SK-N-SH (cell line): ENCODE data around the gene AGBL2. TPM values are rescaled to one million over a fixed set of nuclear protein-coding genes. Genes with fewer than 3 reads are reported as not detected.
A peak's percentile ranks its signal among the peaks of the same experiment; 100 is the strongest.

Source experiments
- CTCF ChIA-PET: fragments of 300-600, 350-600 bp; formaldehyde crosslinking; extraction: SDS; loops from one replicate; lab custom pipeline; 2021; lab: Yijun Ruan, JAX
- POLR2A ChIA-PET: fragments of 350-600 bp; sonication (Branson Sonifier 250); formaldehyde crosslinking; extraction: SDS; loops from one replicate; lab custom pipeline; 2020; ENCODE audit warnings: antibody characterized with exemption, inconsistent platforms; lab: Yijun Ruan, JAX
- DNase-seq: peaks from one replicate; pipeline ENCODE4 v3.0.0; 2012
- H2AFZ ChIP-seq: fragments of 200-600 bp; sonication (generic); 2 replicates; pipeline ENCODE4 v1.8.1; 2016; ENCODE audit warnings: antibody characterized with exemption, mild to moderate bottlenecking, low read depth
- H3F3A ChIP-seq: fragments of 200-600 bp; sonication (generic); replicated peaks from 2 replicates; pipeline ENCODE3; 2016; ENCODE audit warnings: antibody characterized with exemption, mild to moderate bottlenecking; ENCODE audit not compliant: insufficient read depth
- H3K27ac ChIP-seq, 2 experiments: fragments of 200-500 bp in 1 of 2; fragments of 200-600 bp in 1 of 2; sonication (Bioruptor generic) in 1 of 2; sonication (generic), shearing (Covaris generic) in 1 of 2; 2 replicates each; pipeline versions ENCODE4 v1.5.1 to v1.6.1; 2014 to 2016; ENCODE audit warnings: low read depth in 2 of 2, inconsistent platforms in 1 of 2, low read length in 1 of 2, mild to moderate bottlenecking in 1 of 2, mixed read lengths in 1 of 2
- H3K27me3 ChIP-seq: fragments of 200-600 bp; sonication (generic), shearing (Covaris generic); 2 replicates; pipeline ENCODE4 v1.6.1; 2016; ENCODE audit warnings: mixed run types; ENCODE audit not compliant: insufficient read depth
- H3K36me3 ChIP-seq, 2 experiments: fragments of 200-500 bp in 1 of 2; fragments of 200-600 bp in 1 of 2; sonication (Bioruptor generic) in 1 of 2; sonication (generic) in 1 of 2; replicated peaks in 1 of 2; 2 replicates each; pipeline versions ENCODE3 to v1.5.1; 2014 to 2016; ENCODE audit warnings: low read length in 1 of 2, mild to moderate bottlenecking in 1 of 2; ENCODE audit not compliant: insufficient read depth in 2 of 2, control insufficient read depth in 1 of 2
- H3K4me1 ChIP-seq, 2 experiments: fragments of 200-500 bp in 1 of 2; fragments of 200-600 bp in 1 of 2; sonication (Bioruptor generic) in 1 of 2; sonication (generic), shearing (Covaris generic) in 1 of 2; 2 replicates each; pipeline versions ENCODE4 v1.5.1 to v1.6.1; 2014 to 2016; ENCODE audit warnings: low read depth in 1 of 2, low read length in 1 of 2, mixed run types in 1 of 2; ENCODE audit not compliant: insufficient read depth in 2 of 2, control insufficient read depth in 1 of 2
- H3K4me2 ChIP-seq: fragments of 200-600 bp; sonication (generic), shearing (Covaris generic); 2 replicates; pipeline ENCODE4 v1.6.1; 2017; ENCODE audit warnings: mixed run types
- H3K4me3 ChIP-seq, 2 experiments: fragments of 200-500 bp in 1 of 2; fragments of 200-600 bp in 1 of 2; sonication (Bioruptor generic) in 1 of 2; sonication (generic), shearing (Covaris generic) in 1 of 2; 2 replicates each; pipeline versions ENCODE4 v1.5.1 to v1.8.1; 2014 to 2016; ENCODE audit warnings: low read depth in 2 of 2, inconsistent platforms in 1 of 2, low read length in 1 of 2, mild to moderate bottlenecking in 1 of 2, mixed read lengths in 1 of 2, moderate library complexity in 1 of 2
- H3K79me2 ChIP-seq: fragments of 200-600 bp; sonication (generic); 2 replicates; pipeline ENCODE4 v1.8.1; 2017; ENCODE audit warnings: mild to moderate bottlenecking; ENCODE audit not compliant: insufficient read depth
- H3K9ac ChIP-seq: fragments of 200-600 bp; sonication (generic); 2 replicates; pipeline ENCODE4 v1.6.1; 2017; ENCODE audit warnings: mixed run types
- H3K9me2 ChIP-seq: fragments of 200-600 bp; sonication (generic); 2 replicates; pipeline ENCODE4 v1.6.1; 2017; ENCODE audit warnings: mixed run types
- H3K9me3 ChIP-seq: fragments of 200-600 bp; sonication (generic); 2 replicates; pipeline ENCODE4 v1.6.1; 2017; ENCODE audit warnings: mixed run types, mild to moderate bottlenecking, moderate library complexity
- H4K20me1 ChIP-seq: fragments of 200-600 bp; sonication (generic); 2 replicates; pipeline ENCODE4 v1.6.1; 2017; ENCODE audit warnings: mild to moderate bottlenecking, mixed run types; ENCODE audit not compliant: insufficient read depth
- ELF1 ChIP-seq: IDR thresholded peaks from 2 replicates; pipeline ENCODE4 v1.4.0; 2012
- EP300 ChIP-seq, 2 experiments: IDR thresholded peaks; 2 replicates each; pipeline versions ENCODE4 v1.4.0 to v1.6.1; 2012; ENCODE audit warnings: borderline replicate concordance in 1 of 2, low read depth in 1 of 2, low read length in 1 of 2
- FOXJ3 ChIP-seq: sonication (generic); formaldehyde crosslinking; IDR thresholded peaks from 2 replicates; pipeline ENCODE4 v1.5.1; 2020; ENCODE audit warnings: mild to moderate bottlenecking, missing genetic modification reagents
- MXI1 ChIP-seq: IDR thresholded peaks from 2 replicates; pipeline ENCODE4 v1.6.1; 2012; ENCODE audit warnings: mild to moderate bottlenecking, low read depth, low read length, improper control_type of control experiment
- RAD21 ChIP-seq: IDR thresholded peaks from 2 replicates; pipeline ENCODE4 v1.6.1; 2012; ENCODE audit warnings: mild to moderate bottlenecking, low read length
- SMC3 ChIP-seq: IDR thresholded peaks from 2 replicates; pipeline ENCODE4 v1.6.1; 2012; ENCODE audit warnings: low read depth, low read length, improper control_type of control experiment
- TCF12 ChIP-seq: IDR thresholded peaks from 2 replicates; pipeline ENCODE4 v1.4.0; 2012
- YY1 ChIP-seq: IDR thresholded peaks from 2 replicates; pipeline ENCODE4 v1.4.0; 2012; ENCODE audit warnings: low read depth, mild to moderate bottlenecking
- WGBS: methylation state at CpG from one replicate; pipeline ENCODE4 v1.1.6; 2017; ENCODE audit warnings: low lambda C conversion rate; 5-methylcytosine and 5-hydroxymethylcytosine counted together
- polyA plus RNA-seq, 3 experiments: library from polyadenylated mRNA; depleted of rRNA; stranded (reverse); fragments of >200 nt; gene quantifications; 2 replicates each; pipeline ENCODE4 v1.2.3, GENCODE V29; 2012
- TF ChIP-seq, protein P1 (sequence below): IDR thresholded peaks from 2 replicates; pipeline ENCODE4; 2012
- TF ChIP-seq, protein P2 (sequence below): fragments of 200-600 bp; sonication (generic); IDR thresholded peaks from 2 replicates; pipeline ENCODE4 v1.6.1; 2017; ENCODE audit warnings: antibody characterized with exemption, mild to moderate bottlenecking, moderate library complexity
- TF ChIP-seq, protein P3 (sequence below): IDR thresholded peaks from 2 replicates; pipeline ENCODE4 v1.4.0; 2012; ENCODE audit warnings: low read depth, borderline replicate concordance

Gene AGBL2
- polyA plus RNA-seq, 1 of the 3 experiments (the other 2 are of a cell fraction) = 5.5 TPM

DNA sequence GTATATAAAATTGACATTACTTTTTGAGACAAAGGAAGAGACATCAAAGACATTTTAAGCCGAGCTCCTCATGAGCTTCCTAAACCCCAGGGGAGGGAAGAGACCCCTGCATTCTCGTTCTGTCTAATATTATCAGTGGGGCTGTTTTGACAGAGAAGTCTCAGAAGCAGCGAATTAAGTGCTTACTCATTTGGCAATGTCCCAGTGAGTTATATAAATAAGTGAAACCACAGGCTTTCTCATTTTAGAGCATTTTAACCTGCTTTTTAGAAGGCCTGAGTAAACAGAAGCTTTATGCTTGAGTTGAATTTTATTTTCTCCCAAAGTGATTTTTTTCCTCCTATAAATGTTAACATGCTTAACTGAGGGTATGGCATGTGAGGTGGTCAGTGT, 97.8 kb downstream of the AGBL2 start (continued):
- TF ChIP-seq EP300 (IDR thresholded peaks at IDR 0.05; ENCODE audit: borderline replicate concordance in 1 of 2, low read depth in 1 of 2, low read length in 1 of 2) (no peak), FOXJ3 (CRISPR knock-in tag) (no peak)
- TF ChIP-seq, protein P1, sequence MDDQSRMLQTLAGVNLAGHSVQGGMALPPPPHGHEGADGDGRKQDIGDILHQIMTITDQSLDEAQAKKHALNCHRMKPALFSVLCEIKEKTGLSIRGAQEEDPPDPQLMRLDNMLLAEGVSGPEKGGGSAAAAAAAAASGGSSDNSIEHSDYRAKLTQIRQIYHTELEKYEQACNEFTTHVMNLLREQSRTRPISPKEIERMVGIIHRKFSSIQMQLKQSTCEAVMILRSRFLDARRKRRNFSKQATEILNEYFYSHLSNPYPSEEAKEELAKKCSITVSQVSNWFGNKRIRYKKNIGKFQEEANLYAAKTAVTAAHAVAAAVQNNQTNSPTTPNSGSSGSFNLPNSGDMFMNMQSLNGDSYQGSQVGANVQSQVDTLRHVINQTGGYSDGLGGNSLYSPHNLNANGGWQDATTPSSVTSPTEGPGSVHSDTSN = no peak

DNA sequence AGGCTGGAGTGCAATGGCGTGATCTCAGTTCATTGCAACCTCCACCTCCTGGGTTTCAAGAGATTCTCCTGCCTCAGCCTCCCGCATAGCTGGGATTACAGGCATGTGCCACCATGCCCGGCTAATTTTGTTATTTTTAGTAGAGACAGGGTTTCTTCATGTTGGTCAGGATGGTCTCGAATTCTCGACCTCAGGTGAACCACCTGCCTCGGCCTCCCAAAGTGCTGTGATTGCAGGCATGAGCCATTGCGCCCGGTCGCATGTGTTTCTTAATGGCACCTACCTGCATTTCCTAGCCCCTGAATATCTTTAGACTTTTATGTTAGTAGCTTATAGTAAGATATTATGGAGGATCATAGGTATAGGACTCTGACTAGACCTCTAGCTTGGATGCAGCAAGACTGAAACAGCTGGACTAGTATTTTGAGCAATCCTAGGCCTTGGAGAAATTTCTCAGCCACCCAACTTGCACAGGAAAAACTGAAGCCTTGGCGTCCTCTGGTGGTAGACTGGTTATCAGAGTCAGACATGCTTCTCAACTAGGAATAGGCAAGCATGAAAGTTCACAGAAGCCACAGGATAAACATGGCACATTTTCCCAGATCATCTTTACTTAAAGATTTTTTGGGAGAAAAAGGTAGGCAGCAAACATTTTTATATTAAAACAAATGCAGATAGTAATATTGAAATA, 98.3 kb downstream of the AGBL2 start:
- H3F3A ChIP-seq = peaks cover 13% of the 10 kb centered on the region
- peaks cover 26 to 33% of the 10 kb centered on the region in 2 experiments for H3K36me3 ChIP-seq
- H3K4me1 ChIP-seq = peaks cover 0 to 9% of the 10 kb centered on the region in 2 experiments; a peak in 1 of 4 replicates
- POLR2A ChIA-PET = interaction anchor here (1.0 kb wide), 1 partner anchor 9 kb away, joined by 3 read pairs; no protein-coding TSS in a partner anchor
- TF ChIP-seq SMC3 (peak; percentile 76), RAD21 (peak; percentile 83), MXI1 (no peak)
- TF ChIP-seq, protein P2, sequence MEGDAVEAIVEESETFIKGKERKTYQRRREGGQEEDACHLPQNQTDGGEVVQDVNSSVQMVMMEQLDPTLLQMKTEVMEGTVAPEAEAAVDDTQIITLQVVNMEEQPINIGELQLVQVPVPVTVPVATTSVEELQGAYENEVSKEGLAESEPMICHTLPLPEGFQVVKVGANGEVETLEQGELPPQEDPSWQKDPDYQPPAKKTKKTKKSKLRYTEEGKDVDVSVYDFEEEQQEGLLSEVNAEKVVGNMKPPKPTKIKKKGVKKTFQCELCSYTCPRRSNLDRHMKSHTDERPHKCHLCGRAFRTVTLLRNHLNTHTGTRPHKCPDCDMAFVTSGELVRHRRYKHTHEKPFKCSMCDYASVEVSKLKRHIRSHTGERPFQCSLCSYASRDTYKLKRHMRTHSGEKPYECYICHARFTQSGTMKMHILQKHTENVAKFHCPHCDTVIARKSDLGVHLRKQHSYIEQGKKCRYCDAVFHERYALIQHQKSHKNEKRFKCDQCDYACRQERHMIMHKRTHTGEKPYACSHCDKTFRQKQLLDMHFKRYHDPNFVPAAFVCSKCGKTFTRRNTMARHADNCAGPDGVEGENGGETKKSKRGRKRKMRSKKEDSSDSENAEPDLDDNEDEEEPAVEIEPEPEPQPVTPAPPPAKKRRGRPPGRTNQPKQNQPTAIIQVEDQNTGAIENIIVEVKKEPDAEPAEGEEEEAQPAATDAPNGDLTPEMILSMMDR = peak; percentile 83
- no peak for DNase-seq
- H3K79me2 ChIP-seq = no peaks in the 10 kb centered on the region
- H3K27me3 ChIP-seq = no peaks in the 10 kb centered on the region
- CTCF ChIA-PET = interaction anchor here (0.6 to 2.3 kb wide), 18 partner anchors 10 to 236 kb away, joined by 3 to 18 read pairs (median 3); partner anchors contain the start of genes C1QTNF4 and FAM180B
- peak overlapping the region; percentile 25; the same call in 1 of the 2 replicates for H3K4me2 ChIP-seq
- no peak overlapping the region for H3K9ac ChIP-seq
- H2AFZ ChIP-seq = no peak overlapping the region
- peak overlapping the region in 1 of 2 experiments; percentile 44; a peak in 1 of 4 replicates for H3K27ac ChIP-seq
- H3K9me2 ChIP-seq = no peaks in the 10 kb centered on the region
- 90% methylated on average over 10 of the region's 10 CpGs for WGBS
- H3K4me3 ChIP-seq = peak overlapping the region in 1 of 2 experiments; percentile 36; a peak in 1 of 4 replicates
- no peaks in the 10 kb centered on the region for H4K20me1 ChIP-seq
- H3K9me3 ChIP-seq = no peaks in the 10 kb centered on the region

DNA sequence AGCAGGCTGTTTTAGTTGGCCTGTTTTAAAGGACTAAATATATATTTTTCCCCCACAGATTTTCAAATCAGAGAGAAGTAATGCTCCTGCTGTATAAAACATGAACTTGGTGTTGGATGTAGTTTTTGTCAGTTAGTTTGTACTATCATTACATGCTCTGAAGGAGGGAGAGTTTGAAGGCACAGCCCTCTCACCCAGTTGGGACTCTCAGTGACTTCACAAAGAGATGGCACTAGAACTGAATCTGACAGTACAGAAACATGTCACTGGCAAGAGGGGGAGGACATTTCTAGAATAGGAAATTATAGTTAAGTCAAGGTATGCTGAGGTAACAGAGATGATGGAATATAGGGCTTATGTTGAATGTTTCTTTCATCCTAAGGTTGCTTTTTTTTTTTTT, 99.9 kb downstream of the AGBL2 start:
- Histone ChIP-seq H3K79me2 (no peaks in the 10 kb centered on the region), H3K9ac (no peak overlapping the region), H3K9me2 (no peaks in the 10 kb centered on the region), H2AFZ (no peak overlapping the region), H3K4me2 (no peak overlapping the region), H3K36me3 (peaks cover 16 to 20% of the 10 kb centered on the region in 2 experiments), H3K9me3 (no peaks in the 10 kb centered on the region), H3F3A (peaks cover 18% of the 10 kb centered on the region), H3K27ac (no peak overlapping the region), H3K27me3 (no peaks in the 10 kb centered on the region), H4K20me1 (no peaks in the 10 kb centered on the region), H3K4me3 (no peak overlapping the region), H3K4me1 (peaks cover 3 to 9% of the 10 kb centered on the region in 2 experiments; a peak in 2 of 4 replicates)
- DNase-seq = no peak
- TF ChIP-seq ELF1 (no peak), SMC3 (no peak), YY1 (no peak), TCF12 (no peak)
- TF ChIP-seq, protein P3, sequence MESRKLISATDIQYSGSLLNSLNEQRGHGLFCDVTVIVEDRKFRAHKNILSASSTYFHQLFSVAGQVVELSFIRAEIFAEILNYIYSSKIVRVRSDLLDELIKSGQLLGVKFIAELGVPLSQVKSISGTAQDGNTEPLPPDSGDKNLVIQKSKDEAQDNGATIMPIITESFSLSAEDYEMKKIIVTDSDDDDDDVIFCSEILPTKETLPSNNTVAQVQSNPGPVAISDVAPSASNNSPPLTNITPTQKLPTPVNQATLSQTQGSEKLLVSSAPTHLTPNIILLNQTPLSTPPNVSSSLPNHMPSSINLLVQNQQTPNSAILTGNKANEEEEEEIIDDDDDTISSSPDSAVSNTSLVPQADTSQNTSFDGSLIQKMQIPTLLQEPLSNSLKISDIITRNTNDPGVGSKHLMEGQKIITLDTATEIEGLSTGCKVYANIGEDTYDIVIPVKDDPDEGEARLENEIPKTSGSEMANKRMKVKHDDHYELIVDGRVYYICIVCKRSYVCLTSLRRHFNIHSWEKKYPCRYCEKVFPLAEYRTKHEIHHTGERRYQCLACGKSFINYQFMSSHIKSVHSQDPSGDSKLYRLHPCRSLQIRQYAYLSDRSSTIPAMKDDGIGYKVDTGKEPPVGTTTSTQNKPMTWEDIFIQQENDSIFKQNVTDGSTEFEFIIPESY = no peak
- TF ChIP-seq, protein P2 = no peak
- CTCF ChIA-PET = no interaction called here
- POLR2A ChIA-PET = no interaction called here
